HUES64 (cell line): ENCODE measurements around the gene CTNNA2.

ENCODE experiments used
- H3K27ac ChIP-seq: 2 replicates; pipeline ENCODE4 v1.7.0; 2013; ENCODE audit warnings: low read depth, low read length, inconsistent platforms
- H3K27me3 ChIP-seq: 2 replicates; pipeline ENCODE4 v1.6.1; 2013; ENCODE audit warnings: mild to moderate bottlenecking, low read length; ENCODE audit not compliant: insufficient read depth
- H3K36me3 ChIP-seq: 2 replicates; pipeline ENCODE4 v1.6.1; 2013; ENCODE audit warnings: mild to moderate bottlenecking, low read length; ENCODE audit not compliant: insufficient read depth
- H3K4me1 ChIP-seq: 2 replicates; pipeline ENCODE4 v1.6.1; 2013; ENCODE audit warnings: mild to moderate bottlenecking, low read length, moderate library complexity; ENCODE audit not compliant: insufficient read depth
- H3K4me3 ChIP-seq: 2 replicates; pipeline ENCODE4 v1.5.1; 2013; ENCODE audit warnings: mild to moderate bottlenecking, low read length, moderate library complexity
- H3K9ac ChIP-seq: 2 replicates; pipeline ENCODE4 v1.6.1; 2013; ENCODE audit warnings: mild to moderate bottlenecking, low read depth, low read length
- H3K9me3 ChIP-seq: 2 replicates; pipeline ENCODE4 v1.6.1; 2013; ENCODE audit warnings: low read depth, low read length; ENCODE audit not compliant: insufficient read depth
- WGBS: fragments of 150-250, 120-280 bp; methylation state at CpG from one replicate; pipeline ENCODE4 v1.1.7; 2013; ENCODE audit warnings: missing lambda C conversion rate; 5-methylcytosine and 5-hydroxymethylcytosine counted together

Gene CTNNA2

GRCh38 chr2:79857888-79858287 lies 345.0 kb downstream of the CTNNA2 start:
- Histone ChIP-seq H3K4me3 (no peak overlapping the region), H3K27me3 (no peaks in the 10 kb centered on the region), H3K4me1 (peaks cover 4% of the 10 kb centered on the region; the same call in 1 of the 2 replicates), H3K9me3 (no peaks in the 10 kb centered on the region), H3K36me3 (no peaks in the 10 kb centered on the region), H3K27ac (no peak overlapping the region), H3K9ac (no peak overlapping the region)
- WGBS, result 96% methylated on average over 17 of the region's 17 CpGs

- Histone ChIP-seq H3K27ac (no peak overlapping the region), H3K9me3 (no peaks in the 10 kb centered on the region), H3K4me3 (no peak overlapping the region), H3K9ac (no peak overlapping the region), H3K4me1 (0 out of 2 replicates have a peak, but pooled peaks cover 4% of the 10 kb centered on the region), H3K36me3 (no peaks in the 10 kb centered on the region), H3K27me3 (no peaks in the 10 kb centered on the region)
- 59% methylated on average over 5 of the region's 10 CpGs for WGBS
Observed at GRCh38 chr2:79860228-79861058, 347.6 kb downstream of the CTNNA2 start.

- Histone ChIP-seq H3K9ac (no peak overlapping the region), H3K27me3 (no peaks in the 10 kb centered on the region), H3K4me3 (no peak overlapping the region), H3K36me3 (no peaks in the 10 kb centered on the region), H3K9me3 (no peaks in the 10 kb centered on the region), H3K27ac (no peak overlapping the region), H3K4me1 (0 out of 2 replicates have a peak, but pooled peaks cover 4% of the 10 kb centered on the region)
- WGBS, result 0% methylated on average over 1 of the region's 1 CpG
Observed at GRCh38 chr2:79861059-79861374, 348.2 kb downstream of the CTNNA2 start.

GRCh38 chr2:79862756-79863155 lies 349.9 kb downstream of the CTNNA2 start:
- Histone ChIP-seq H3K36me3 (no peaks in the 10 kb centered on the region), H3K9me3 (no peaks in the 10 kb centered on the region), H3K9ac (no peak overlapping the region), H3K27me3 (no peaks in the 10 kb centered on the region), H3K4me3 (no peak overlapping the region), H3K4me1 (peaks cover 4% of the 10 kb centered on the region; the same call in 1 of the 2 replicates), H3K27ac (no peak overlapping the region)
- WGBS, result 81% methylated on average over 1 of the region's 1 CpG

GRCh38 chr2:79872656-79873055 lies 359.8 kb downstream of the CTNNA2 start:
- Histone ChIP-seq H3K9ac (no peak overlapping the region), H3K36me3 (no peaks in the 10 kb centered on the region), H3K27ac (no peak overlapping the region), H3K4me3 (no peak overlapping the region), H3K4me1 (no peaks in the 10 kb centered on the region; the same call in 1 of the 2 replicates), H3K9me3 (no peaks in the 10 kb centered on the region), H3K27me3 (no peaks in the 10 kb centered on the region)
- 94% methylated on average over 1 of the region's 2 CpGs for WGBS

- 96% methylated on average over 18 of the region's 18 CpGs for WGBS
- H3K9ac ChIP-seq, result no peak overlapping the region
- no peaks in the 10 kb centered on the region for H3K36me3 ChIP-seq
- no peaks in the 10 kb centered on the region for H3K4me1 ChIP-seq
- no peak overlapping the region for H3K27ac ChIP-seq
- no peaks in the 10 kb centered on the region for H3K27me3 ChIP-seq
- no peak overlapping the region for H3K4me3 ChIP-seq
- no peaks in the 10 kb centered on the region for H3K9me3 ChIP-seq
Observed at GRCh38 chr2:79874015-79874414, 361.2 kb downstream of the CTNNA2 start.

GRCh38 chr2:79876430-79876829 lies 363.6 kb downstream of the CTNNA2 start:
- Histone ChIP-seq H3K4me1 (no peaks in the 10 kb centered on the region), H3K9me3 (no peaks in the 10 kb centered on the region), H3K27ac (no peak overlapping the region), H3K4me3 (no peak overlapping the region), H3K9ac (no peak overlapping the region), H3K36me3 (no peaks in the 10 kb centered on the region), H3K27me3 (no peaks in the 10 kb centered on the region)
- 50% methylated on average over 3 of the region's 3 CpGs for WGBS

GRCh38 chr2:79882548-79882947 lies 369.7 kb downstream of the CTNNA2 start:
- Histone ChIP-seq H3K27me3 (no peaks in the 10 kb centered on the region), H3K4me1 (peaks cover 2% of the 10 kb centered on the region; the same call in 1 of the 2 replicates), H3K27ac (no peak overlapping the region), H3K9me3 (no peaks in the 10 kb centered on the region), H3K36me3 (no peaks in the 10 kb centered on the region), H3K4me3 (no peak overlapping the region), H3K9ac (no peak overlapping the region)
- whole genome bisulfite sequencing, result 78% methylated on average over 6 of the region's 6 CpGs

- Histone ChIP-seq H3K36me3 (no peaks in the 10 kb centered on the region), H3K9me3 (no peaks in the 10 kb centered on the region), H3K4me1 (peaks cover 12% of the 10 kb centered on the region), H3K9ac (no peak overlapping the region), H3K4me3 (no peak overlapping the region), H3K27me3 (no peaks in the 10 kb centered on the region), H3K27ac (no peak overlapping the region)
- 40% methylated on average over 7 of the region's 7 CpGs for WGBS
Observed at GRCh38 chr2:79887747-79888374, 375.0 kb downstream of the CTNNA2 start.

GRCh38 chr2:79892123-79892522 lies 379.3 kb downstream of the CTNNA2 start:
- Histone ChIP-seq H3K27ac (no peak overlapping the region), H3K4me3 (no peak overlapping the region), H3K9ac (no peak overlapping the region), H3K27me3 (no peaks in the 10 kb centered on the region), H3K9me3 (no peaks in the 10 kb centered on the region), H3K36me3 (no peaks in the 10 kb centered on the region), H3K4me1 (peaks cover 12% of the 10 kb centered on the region)
- WGBS, result 100% methylated on average over 1 of the region's 2 CpGs

GRCh38 chr2:79899196-79899595 lies 386.3 kb downstream of the CTNNA2 start:
- Histone ChIP-seq H3K4me1 (peaks cover 8% of the 10 kb centered on the region), H3K9ac (no peak overlapping the region), H3K36me3 (no peaks in the 10 kb centered on the region), H3K9me3 (no peaks in the 10 kb centered on the region), H3K4me3 (no peak overlapping the region), H3K27ac (no peak overlapping the region), H3K27me3 (no peaks in the 10 kb centered on the region)
- 100% methylated on average over 3 of the region's 4 CpGs for WGBS
